ENCODE data around the gene SPEF2. TPM values are rescaled to one million over a fixed set of nuclear protein-coding genes. Genes with fewer than 3 reads are reported as not detected.
"Not testable (repeated sequence)": the region's sequence is repeated elsewhere in the genome, so short reads cannot be mapped to it uniquely, and the experiment has no call there.

Gene SPEF2
- total RNA-seq, 1 experiment from 2014 or later: not detected

- peaks cover 56% of the 10 kb centered on the region for H3K4me1 ChIP-seq (replicated peaks)
- H3K27me3 ChIP-seq (replicated peaks): no peaks in the 10 kb centered on the region
- H3K36me3 ChIP-seq: 0 out of 2 replicates have a peak, but pooled peaks cover 4% of the 10 kb centered on the region
- no peak overlapping the region for H3K4me3 ChIP-seq
- DNase-seq (ENCODE audit: low read depth in 1 of 2, low spot score in 2 of 2): no peak
- no peaks in the 10 kb centered on the region for H3K9me3 ChIP-seq (replicated peaks)
- H3K27ac ChIP-seq: 0 out of 2 replicates have a peak overlapping the region, but pooled peaks have one; percentile 89
Measured at GRCh38 chr5:35855187-35855586, 237.5 kb downstream of the SPEF2 start.

DNA sequence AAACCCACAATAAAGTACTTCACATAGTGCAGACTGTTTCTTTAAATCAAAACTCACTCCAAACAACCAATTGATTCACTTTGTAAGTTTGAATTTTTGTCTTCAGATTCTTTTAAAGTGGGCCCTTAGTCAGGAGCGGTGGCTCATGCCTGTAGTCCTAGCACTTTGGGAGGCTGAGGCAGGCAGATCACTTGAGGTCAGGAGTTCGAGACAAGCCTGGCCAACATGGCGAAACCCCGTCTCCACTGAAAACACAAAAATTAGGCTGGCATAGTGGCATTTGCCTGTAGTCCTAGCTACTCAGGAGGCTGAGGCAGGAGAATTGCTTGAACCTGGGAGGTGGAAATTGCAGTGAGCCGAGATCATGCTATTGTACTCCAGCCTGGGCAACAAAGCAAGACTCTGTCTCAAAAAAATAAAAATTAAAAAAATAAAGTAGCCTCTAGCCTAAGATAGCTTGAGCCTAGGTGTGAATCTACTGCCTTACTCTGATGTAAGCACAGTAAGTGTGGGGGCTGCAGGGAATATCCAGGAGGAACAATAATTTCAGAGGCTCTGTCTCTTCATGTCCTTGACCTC is 238.6 kb downstream of the SPEF2 start:
- Histone ChIP-seq H3K4me3 (peak overlapping the region; percentile 39), H3K27ac (peak overlapping the region; percentile 89), H3K36me3 (peaks cover 14% of the 10 kb centered on the region), H3K4me1 (replicated peaks) (peaks cover 65% of the 10 kb centered on the region)
- not testable (repeated sequence) for H3K27me3 ChIP-seq (replicated peaks); H3K9me3 ChIP-seq (replicated peaks); DNase-seq (ENCODE audit: low read depth in 1 of 2, low spot score in 2 of 2)

DNA sequence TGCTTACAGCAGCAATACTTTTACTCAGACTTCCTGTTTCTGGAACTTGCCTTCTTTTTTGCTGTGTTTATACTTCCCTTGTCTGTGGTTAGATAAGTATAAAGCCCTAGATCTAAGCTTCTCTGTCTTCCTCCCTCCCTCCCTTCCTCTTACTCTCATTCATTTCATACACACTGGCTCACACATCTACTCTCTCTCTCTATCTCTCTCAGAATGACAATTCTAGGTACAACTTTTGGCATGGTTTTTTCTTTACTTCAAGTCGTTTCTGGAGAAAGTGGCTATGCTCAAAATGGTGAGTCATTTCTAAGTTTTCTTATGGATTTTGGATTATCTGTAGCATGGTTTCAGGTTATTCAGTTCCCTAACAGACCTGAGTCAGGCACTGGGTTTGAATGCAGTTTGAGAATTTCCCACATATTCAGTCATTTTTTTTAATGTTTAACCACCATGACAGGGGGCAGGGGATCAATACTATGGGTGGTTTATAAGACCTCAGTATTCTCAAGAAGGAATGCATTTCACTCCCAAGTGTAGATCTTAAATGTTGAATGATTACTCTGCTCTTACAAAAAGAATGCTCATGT is 239.2 kb downstream of the SPEF2 start, which contains the start of gene IL7R:
IL7R (plus strand) TSS at position 127 of the 587 bp plus-strand sequence; CDS start at position 214, 87 bp downstream.
- Histone ChIP-seq H3K36me3 (peaks cover 20% of the 10 kb centered on the region), H3K4me3 (peak within 1 kb of the TSS; percentile 39), H3K4me1 (replicated peaks) (peaks cover 67% of the 10 kb centered on the region), H3K9me3 (replicated peaks) (no peaks in the 10 kb centered on the region), H3K27ac (peak within 1 kb of the TSS; percentile 89), H3K27me3 (replicated peaks) (no peaks in the 10 kb centered on the region)
- peak in 1 of 2 experiments; percentile 82 for DNase-seq (ENCODE audit: low read depth in 1 of 2, low spot score in 2 of 2)

DNA sequence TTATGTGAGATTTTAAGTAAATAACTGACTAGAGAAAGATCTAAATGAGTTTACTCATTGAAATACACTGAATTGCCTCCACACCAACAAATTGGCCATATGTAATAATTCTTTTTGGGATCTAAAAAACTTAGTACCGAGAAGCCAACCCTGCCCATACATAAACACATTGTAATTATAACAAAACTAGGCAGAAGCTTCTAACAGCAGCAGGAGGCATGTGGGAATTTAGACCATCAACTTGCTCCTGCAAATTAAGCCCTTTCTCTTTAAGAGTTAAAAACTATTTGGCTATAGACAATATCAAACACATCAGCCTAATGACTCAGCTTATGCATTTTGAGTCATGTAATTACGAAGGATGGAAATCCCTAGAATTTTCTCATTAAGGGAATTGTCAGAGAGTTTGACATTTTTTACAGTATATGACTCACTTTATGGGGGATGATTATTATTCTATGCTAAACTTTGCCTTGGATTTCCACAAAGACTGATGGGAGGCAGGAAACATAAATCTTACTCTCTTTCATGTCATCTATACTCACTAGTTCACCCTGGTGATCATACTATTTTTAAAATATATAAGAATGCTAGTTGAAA is 240.0 kb downstream of the SPEF2 start:
- Histone ChIP-seq H3K4me1 (replicated peaks) (peaks cover 63% of the 10 kb centered on the region), H3K4me3 (peak overlapping the region; percentile 39), H3K36me3 (peaks cover 29% of the 10 kb centered on the region), H3K27ac (peak overlapping the region; percentile 89), H3K27me3 (replicated peaks) (no peaks in the 10 kb centered on the region), H3K9me3 (replicated peaks) (no peaks in the 10 kb centered on the region)
- DNase-seq (ENCODE audit: low read depth in 1 of 2, low spot score in 2 of 2): peak in 1 of 2 experiments; percentile 85

- peak; percentile 64 to 75 for DNase-seq (ENCODE audit: low read depth in 1 of 2, low spot score in 2 of 2)
- no peaks in the 10 kb centered on the region for H3K27me3 ChIP-seq (replicated peaks)
- H3K4me3 ChIP-seq: peak overlapping the region; percentile 39
- peaks cover 59% of the 10 kb centered on the region for H3K4me1 ChIP-seq (replicated peaks)
- peak overlapping the region; percentile 89 for H3K27ac ChIP-seq
- no peaks in the 10 kb centered on the region for H3K9me3 ChIP-seq (replicated peaks)
- H3K36me3 ChIP-seq: peaks cover 44% of the 10 kb centered on the region
Measured at GRCh38 chr5:35859101-35859661, 241.5 kb downstream of the SPEF2 start.

GRCh38 chr5:35860686-35861085 is 243.0 kb downstream of the SPEF2 start:
- Histone ChIP-seq H3K4me1 (replicated peaks) (peaks cover 55% of the 10 kb centered on the region), H3K27ac (no peak overlapping the region), H3K27me3 (replicated peaks) (no peaks in the 10 kb centered on the region), H3K36me3 (peaks cover 59% of the 10 kb centered on the region), H3K4me3 (no peak overlapping the region), H3K9me3 (replicated peaks) (no peaks in the 10 kb centered on the region)
- DNase-seq (ENCODE audit: low read depth in 1 of 2, low spot score in 2 of 2): no peak

DNA sequence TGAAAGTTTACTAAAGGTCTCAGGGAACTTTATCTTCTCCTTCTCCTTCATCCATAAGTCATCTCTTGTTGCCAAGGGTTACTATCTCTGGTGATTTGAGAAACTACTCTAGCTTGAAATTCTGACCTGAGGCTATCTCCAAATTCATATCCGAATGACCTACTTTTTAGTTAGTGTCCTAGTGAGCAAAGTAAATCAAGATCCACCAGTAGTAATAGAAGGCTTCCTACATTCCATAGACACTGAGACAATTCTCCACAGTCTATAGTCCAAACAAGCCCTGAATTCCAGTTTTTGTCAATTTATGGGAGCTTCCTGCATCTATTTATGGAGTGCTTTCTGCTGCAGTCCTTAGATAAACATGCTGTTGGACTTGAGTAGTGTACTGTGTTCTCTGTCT is 244.1 kb downstream of the SPEF2 start:
- Histone ChIP-seq H3K36me3 (peaks cover 65% of the 10 kb centered on the region), H3K27ac (no peak overlapping the region; the same call in 1 of the 2 replicates), H3K9me3 (replicated peaks) (no peaks in the 10 kb centered on the region), H3K27me3 (replicated peaks) (no peaks in the 10 kb centered on the region), H3K4me3 (no peak overlapping the region), H3K4me1 (replicated peaks) (peaks cover 45% of the 10 kb centered on the region)
- DNase-seq (ENCODE audit: low read depth in 1 of 2, low spot score in 2 of 2): peak in 1 of 2 experiments; percentile 34

DNA sequence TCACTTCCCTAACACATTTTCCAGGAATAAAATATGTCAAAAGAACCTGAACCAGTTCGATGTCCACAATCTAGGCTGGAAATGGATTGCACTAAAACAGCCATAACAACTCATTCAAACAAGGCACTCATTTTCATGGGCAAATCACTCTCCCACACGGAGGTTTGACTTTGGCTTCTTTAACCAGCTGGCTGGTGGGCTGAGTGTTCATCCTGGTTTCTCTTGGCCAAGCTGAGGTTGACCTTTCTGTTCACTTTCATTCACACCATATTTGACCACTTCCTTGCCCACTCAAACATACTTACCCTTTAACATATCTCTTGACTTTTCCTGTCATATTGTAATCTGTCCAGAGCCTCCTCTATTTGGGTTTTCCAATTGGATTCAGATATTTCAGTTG is 244.5 kb downstream of the SPEF2 start:
- H3K9me3 ChIP-seq (replicated peaks): no peaks in the 10 kb centered on the region
- H3K27ac ChIP-seq: no peak overlapping the region; the same call in 1 of the 2 replicates
- H3K4me1 ChIP-seq (replicated peaks): peaks cover 41% of the 10 kb centered on the region
- peaks cover 68% of the 10 kb centered on the region for H3K36me3 ChIP-seq
- no peak for DNase-seq (ENCODE audit: low read depth in 1 of 2, low spot score in 2 of 2)
- no peaks in the 10 kb centered on the region for H3K27me3 ChIP-seq (replicated peaks)
- H3K4me3 ChIP-seq: no peak overlapping the region

- DNase-seq (ENCODE audit: low read depth in 1 of 2, low spot score in 2 of 2): no peak
- no peaks in the 10 kb centered on the region for H3K9me3 ChIP-seq (replicated peaks)
Measured at GRCh38 chr5:35863159-35863558, 245.5 kb downstream of the SPEF2 start.

More at GRCh38 chr5:35863159-35863558, 245.5 kb downstream of the SPEF2 start:
- Histone ChIP-seq H3K27me3 (replicated peaks) (no peaks in the 10 kb centered on the region), H3K36me3 (peaks cover 78% of the 10 kb centered on the region), H3K4me3 (no peak overlapping the region), H3K27ac (no peak overlapping the region), H3K4me1 (replicated peaks) (peaks cover 37% of the 10 kb centered on the region)

Other genes with a start within 250 kb of the SPEF2 start
- gene IL7R, start 239.0 kb downstream of the SPEF2 start, total RNA-seq (2014; rRNA removed; shearing (Covaris generic)): 86.6 and 90.1 TPM in 2 replicates